ENCODE data around the gene KCNMA1. TPM values are rescaled to one million over a fixed set of nuclear protein-coding genes. Genes with fewer than 3 reads are reported as not detected.

KCNMA1 gene
- total RNA-seq, 1 experiment from 2014 or later = 0.45 TPM

- no peak for TF ChIP-seq CTCF (IDR thresholded peaks at IDR 0.05; ENCODE audit: unreplicated experiment)
- BruUV-seq (replicated peaks) = no TSS peak
- H3K27me3 Mint-ChIP-seq (ENCODE audit: unreplicated experiment) = peaks cover 17% of the 10 kb centered on the region
- intact Hi-C loops (cut with micrococcal nuclease; ENCODE audit: unreplicated experiment) = no loop called here
- no peak for DNase-seq
- H3K9me3 Mint-ChIP-seq (ENCODE audit: low read depth, unreplicated experiment) = peaks cover 10% of the 10 kb centered on the region
- H3K4me3 Mint-ChIP-seq (ENCODE audit: low read depth, unreplicated experiment) = no peak overlapping the region
- no peak overlapping the region for H3K27ac Mint-ChIP-seq (ENCODE audit: unreplicated experiment)
- H3K36me3 Mint-ChIP-seq (ENCODE audit: insufficient read depth, unreplicated experiment) = no peaks in the 10 kb centered on the region
- H3K4me1 Mint-ChIP-seq (ENCODE audit: low read depth, unreplicated experiment) = no peaks in the 10 kb centered on the region
- CTCF ChIA-PET = no interaction called here
Observed at GRCh38 chr10:76906256-76906655, 731.4 kb downstream of the KCNMA1 start.

GRCh38 chr10:76905251-76905650, 732.4 kb downstream of the KCNMA1 start:
- Mint-ChIP-seq H3K36me3 (ENCODE audit: insufficient read depth, unreplicated experiment) (no peaks in the 10 kb centered on the region), H3K9me3 (ENCODE audit: low read depth, unreplicated experiment) (peaks cover 10% of the 10 kb centered on the region), H3K4me3 (ENCODE audit: low read depth, unreplicated experiment) (no peak overlapping the region), H3K27me3 (ENCODE audit: unreplicated experiment) (peaks cover 17% of the 10 kb centered on the region), H3K27ac (ENCODE audit: unreplicated experiment) (no peak overlapping the region), H3K4me1 (ENCODE audit: low read depth, unreplicated experiment) (no peaks in the 10 kb centered on the region)
- no peak for TF ChIP-seq CTCF (IDR thresholded peaks at IDR 0.05; ENCODE audit: unreplicated experiment)
- no peak for DNase-seq
- intact Hi-C loops (cut with micrococcal nuclease; ENCODE audit: unreplicated experiment) = no loop called here
- no TSS peak for BruUV-seq (replicated peaks)
- CTCF ChIA-PET = no interaction called here

GRCh38 chr10:76903387-76903945, 734.1 kb downstream of the KCNMA1 start:
- BruUV-seq (replicated peaks) = no TSS peak
- Mint-ChIP-seq H3K27ac (ENCODE audit: unreplicated experiment) (no peak overlapping the region), H3K4me3 (ENCODE audit: low read depth, unreplicated experiment) (no peak overlapping the region), H3K9me3 (ENCODE audit: low read depth, unreplicated experiment) (no peaks in the 10 kb centered on the region), H3K4me1 (ENCODE audit: low read depth, unreplicated experiment) (no peaks in the 10 kb centered on the region), H3K27me3 (ENCODE audit: unreplicated experiment) (no peaks in the 10 kb centered on the region), H3K36me3 (ENCODE audit: insufficient read depth, unreplicated experiment) (no peaks in the 10 kb centered on the region)
- TF ChIP-seq CTCF (IDR thresholded peaks at IDR 0.05; ENCODE audit: unreplicated experiment) = no peak
- DNase-seq = no peak
- intact Hi-C loops (cut with micrococcal nuclease; ENCODE audit: unreplicated experiment) = no loop called here
- CTCF ChIA-PET = no interaction called here

GRCh38 chr10:76902949-76903348, 734.7 kb downstream of the KCNMA1 start:
- no peaks in the 10 kb centered on the region for H3K4me1 Mint-ChIP-seq (ENCODE audit: low read depth, unreplicated experiment)
- no peaks in the 10 kb centered on the region for H3K36me3 Mint-ChIP-seq (ENCODE audit: insufficient read depth, unreplicated experiment)
- no peak for TF ChIP-seq CTCF (IDR thresholded peaks at IDR 0.05; ENCODE audit: unreplicated experiment)
- CTCF ChIA-PET = no interaction called here
- no peaks in the 10 kb centered on the region for H3K27me3 Mint-ChIP-seq (ENCODE audit: unreplicated experiment)
- intact Hi-C loops (cut with micrococcal nuclease; ENCODE audit: unreplicated experiment) = no loop called here
- no peak overlapping the region for H3K27ac Mint-ChIP-seq (ENCODE audit: unreplicated experiment)
- no peaks in the 10 kb centered on the region for H3K9me3 Mint-ChIP-seq (ENCODE audit: low read depth, unreplicated experiment)
- no TSS peak for BruUV-seq (replicated peaks)
- DNase-seq = peak; percentile 48
- no peak overlapping the region for H3K4me3 Mint-ChIP-seq (ENCODE audit: low read depth, unreplicated experiment)
